ENCODE data around the gene TEP1.
"Not testable (repeated sequence)": the region's sequence is repeated elsewhere in the genome, so short reads cannot be mapped to it uniquely, and the experiment has no call there.

TEP1 gene

DNA sequence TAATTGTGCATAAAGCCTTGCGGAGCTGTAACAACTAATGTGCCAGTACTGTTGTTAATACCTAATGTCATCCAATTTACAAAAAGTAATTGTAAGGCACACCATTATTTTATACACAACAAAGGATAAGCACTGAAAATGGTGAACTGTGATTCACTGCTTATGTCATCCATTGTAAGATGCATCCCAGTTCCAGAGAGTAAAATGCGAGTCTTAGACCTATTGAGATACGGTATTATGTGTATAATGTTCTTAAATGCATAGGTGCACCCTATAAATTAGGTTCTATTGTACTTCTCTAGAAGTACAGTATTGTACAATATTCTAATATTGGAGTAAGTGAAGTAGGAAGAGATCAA, 69.5 kb downstream of the TEP1 start:
- H3K27ac ChIP-seq = peak overlapping the region; percentile 89
- peak overlapping the region; percentile 95 for H3K4me3 ChIP-seq (ENCODE audit: low read depth, low read length)
- in situ Hi-C loops (cut with HindIII; ENCODE audit: low pct_ligation_motif_present, low sequenced_read_pairs) = no loop called here
- DNase-seq = no peak
- H3K27me3 ChIP-seq (replicated peaks) = no peaks in the 10 kb centered on the region
- peaks cover 3% of the 10 kb centered on the region for H3K36me3 ChIP-seq (replicated peaks)
- TF ChIP-seq, protein P1, sequence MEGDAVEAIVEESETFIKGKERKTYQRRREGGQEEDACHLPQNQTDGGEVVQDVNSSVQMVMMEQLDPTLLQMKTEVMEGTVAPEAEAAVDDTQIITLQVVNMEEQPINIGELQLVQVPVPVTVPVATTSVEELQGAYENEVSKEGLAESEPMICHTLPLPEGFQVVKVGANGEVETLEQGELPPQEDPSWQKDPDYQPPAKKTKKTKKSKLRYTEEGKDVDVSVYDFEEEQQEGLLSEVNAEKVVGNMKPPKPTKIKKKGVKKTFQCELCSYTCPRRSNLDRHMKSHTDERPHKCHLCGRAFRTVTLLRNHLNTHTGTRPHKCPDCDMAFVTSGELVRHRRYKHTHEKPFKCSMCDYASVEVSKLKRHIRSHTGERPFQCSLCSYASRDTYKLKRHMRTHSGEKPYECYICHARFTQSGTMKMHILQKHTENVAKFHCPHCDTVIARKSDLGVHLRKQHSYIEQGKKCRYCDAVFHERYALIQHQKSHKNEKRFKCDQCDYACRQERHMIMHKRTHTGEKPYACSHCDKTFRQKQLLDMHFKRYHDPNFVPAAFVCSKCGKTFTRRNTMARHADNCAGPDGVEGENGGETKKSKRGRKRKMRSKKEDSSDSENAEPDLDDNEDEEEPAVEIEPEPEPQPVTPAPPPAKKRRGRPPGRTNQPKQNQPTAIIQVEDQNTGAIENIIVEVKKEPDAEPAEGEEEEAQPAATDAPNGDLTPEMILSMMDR (IDR thresholded peaks at IDR 0.05; ENCODE audit: low read depth, low read length, missing control alignments) = no peak

DNA sequence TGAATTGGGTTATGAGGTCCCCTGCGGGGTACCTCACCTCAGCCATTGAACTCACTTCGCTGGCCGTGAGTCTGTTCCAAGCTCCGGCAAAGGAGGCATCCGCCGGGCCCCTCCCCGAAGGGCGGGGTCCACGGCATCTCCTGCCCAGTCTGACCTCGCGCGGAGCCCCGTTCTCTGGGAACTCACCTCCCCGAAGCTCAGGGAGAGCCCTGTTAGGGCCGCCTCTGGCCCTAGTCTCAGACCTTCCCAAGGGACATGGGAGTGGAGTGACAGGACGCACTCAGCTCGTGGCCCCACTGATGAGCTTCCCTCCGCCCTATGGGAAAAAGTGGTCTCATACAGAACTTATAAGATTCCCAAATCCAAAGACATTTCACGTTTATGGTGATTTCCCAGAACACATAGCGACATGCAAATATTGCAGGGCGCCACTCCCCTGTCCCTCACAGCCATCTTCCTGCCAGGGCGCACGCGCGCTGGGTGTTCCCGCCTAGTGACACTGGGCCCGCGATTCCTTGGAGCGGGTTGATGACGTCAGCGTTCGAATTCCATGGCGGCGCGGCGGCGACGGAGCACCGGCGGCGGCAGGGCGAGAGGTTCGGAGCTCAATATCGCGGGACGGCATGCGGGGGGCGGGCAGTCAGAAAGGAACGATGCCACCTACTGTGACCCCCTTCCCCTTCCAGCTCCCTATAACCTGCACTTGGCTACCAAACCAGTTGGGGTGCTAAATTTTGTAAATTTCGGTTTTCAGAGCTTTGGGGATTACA, 70.0 kb downstream of the TEP1 start, which contains the start of gene PARP2:
PARP2 (plus strand) TSS at position 544 of the 770 bp plus-strand sequence; CDS start at position 551, 7 bp downstream.
- peak; percentile 99 for DNase-seq
- TF ChIP-seq, protein P1 (IDR thresholded peaks at IDR 0.05; ENCODE audit: low read depth, low read length, missing control alignments) = no peak
- peaks cover 3% of the 10 kb centered on the region for H3K36me3 ChIP-seq (replicated peaks)
- H3K27me3 ChIP-seq (replicated peaks) = no peaks in the 10 kb centered on the region
- H3K4me3 ChIP-seq (ENCODE audit: low read depth, low read length) = peak within 1 kb of the TSS; percentile 95
- in situ Hi-C loops (cut with HindIII; ENCODE audit: low pct_ligation_motif_present, low sequenced_read_pairs) = no loop called here
- peak within 1 kb of the TSS; percentile 89 for H3K27ac ChIP-seq

DNA sequence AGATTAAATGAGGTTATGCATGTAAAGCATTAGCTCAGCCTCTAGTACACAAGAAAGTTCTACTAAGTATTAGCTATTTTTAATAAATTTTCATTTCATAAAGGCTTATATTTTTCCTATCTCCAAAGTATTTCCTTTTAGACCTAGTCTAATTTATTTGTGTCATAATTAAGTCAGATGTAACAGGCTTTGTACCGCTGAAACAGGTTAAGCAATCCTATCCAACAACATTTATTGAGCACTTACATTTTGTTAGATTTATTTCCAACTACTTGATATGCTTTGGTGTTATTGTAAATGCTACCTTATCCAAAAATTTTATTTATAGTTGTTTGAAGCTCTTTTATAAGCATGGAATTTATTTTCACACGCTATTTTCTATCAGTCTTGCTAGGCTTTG, 71.7 kb downstream of the TEP1 start:
- no peaks in the 10 kb centered on the region for H3K27me3 ChIP-seq (replicated peaks)
- peak overlapping the region; percentile 63 for H3K4me3 ChIP-seq (ENCODE audit: low read depth, low read length)
- H3K36me3 ChIP-seq (replicated peaks) = peaks cover 3% of the 10 kb centered on the region
- TF ChIP-seq, protein P1 (IDR thresholded peaks at IDR 0.05; ENCODE audit: low read depth, low read length, missing control alignments) = no peak
- no peak for DNase-seq
- in situ Hi-C loops (cut with HindIII; ENCODE audit: low pct_ligation_motif_present, low sequenced_read_pairs) = no loop called here
- H3K27ac ChIP-seq = no peak overlapping the region

DNA sequence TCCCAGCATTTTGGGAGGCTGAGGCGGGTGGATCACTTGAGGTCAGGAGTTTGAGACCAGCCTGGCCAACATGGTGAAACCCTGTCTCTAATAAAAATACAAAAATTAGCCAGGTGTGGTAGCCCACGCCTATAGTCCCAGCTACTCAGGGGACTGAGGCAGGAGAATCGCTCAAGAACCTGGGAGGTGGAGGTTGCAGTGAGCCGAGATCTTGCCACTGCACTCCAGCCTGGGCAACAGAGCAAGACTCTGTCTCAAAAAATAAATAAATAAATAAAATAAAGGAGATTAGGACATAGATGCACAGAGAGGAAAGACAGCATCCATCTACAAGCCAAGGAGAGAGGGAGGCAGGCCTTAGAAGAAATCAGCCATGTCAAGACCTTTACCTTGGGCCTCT, 72.3 kb downstream of the TEP1 start:
- H3K27ac ChIP-seq; in situ Hi-C loops (cut with HindIII; ENCODE audit: low pct_ligation_motif_present, low sequenced_read_pairs); H3K36me3 ChIP-seq (replicated peaks); DNase-seq; H3K27me3 ChIP-seq (replicated peaks); H3K4me3 ChIP-seq (ENCODE audit: low read depth, low read length): not testable (repeated sequence)

DNA sequence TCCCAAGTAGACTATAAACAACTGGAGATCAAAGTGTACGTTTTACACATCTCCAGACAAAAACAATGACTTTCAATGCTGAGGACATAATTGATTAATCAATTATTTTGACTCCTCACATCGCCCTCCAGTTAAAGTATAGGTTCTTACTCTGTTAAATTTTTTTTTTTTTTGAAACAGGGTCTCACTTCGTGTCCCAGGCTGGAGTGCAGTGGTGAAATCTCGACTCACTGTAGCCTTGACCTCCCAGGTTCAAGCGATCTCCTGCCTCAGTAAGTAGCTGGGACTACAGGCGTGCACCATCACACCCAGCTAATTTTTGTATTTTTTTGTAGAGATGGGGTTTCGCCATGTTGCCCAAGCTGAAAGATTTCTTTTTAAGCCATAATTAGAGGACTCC, 79.3 kb downstream of the TEP1 start:
- in situ Hi-C loops (cut with HindIII; ENCODE audit: low pct_ligation_motif_present, low sequenced_read_pairs) = no loop called here
- H3K27ac ChIP-seq = no peak overlapping the region
- no peaks in the 10 kb centered on the region for H3K36me3 ChIP-seq (replicated peaks)
- TF ChIP-seq, protein P1 (IDR thresholded peaks at IDR 0.05; ENCODE audit: low read depth, low read length, missing control alignments) = no peak
- DNase-seq = no peak
- H3K4me3 ChIP-seq (ENCODE audit: low read depth, low read length) = no peak overlapping the region
- no peaks in the 10 kb centered on the region for H3K27me3 ChIP-seq (replicated peaks)

DNA sequence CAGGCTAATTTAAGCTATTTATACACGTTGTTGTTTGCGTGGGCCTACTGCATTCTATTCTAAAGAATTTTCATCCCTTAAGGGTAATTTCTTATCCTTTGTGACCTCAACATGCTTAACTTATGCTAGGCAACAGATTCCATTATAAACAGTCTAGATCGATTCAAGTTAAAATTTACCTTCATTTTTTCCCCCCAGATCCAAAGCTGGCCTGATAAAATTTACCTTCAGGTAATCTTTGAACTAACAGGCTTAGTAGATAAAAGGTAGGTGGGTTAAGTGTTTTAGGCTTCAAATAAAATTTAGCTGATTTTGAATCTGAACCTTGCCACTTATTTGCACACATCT, 79.8 kb downstream of the TEP1 start:
- in situ Hi-C loops (cut with HindIII; ENCODE audit: low pct_ligation_motif_present, low sequenced_read_pairs) = no loop called here
- DNase-seq = no peak
- H3K4me3 ChIP-seq (ENCODE audit: low read depth, low read length) = peak overlapping the region; percentile 83
- peaks cover 2% of the 10 kb centered on the region for H3K36me3 ChIP-seq (replicated peaks)
- peak overlapping the region; percentile 46 for H3K27ac ChIP-seq
- H3K27me3 ChIP-seq (replicated peaks) = no peaks in the 10 kb centered on the region
- TF ChIP-seq, protein P1 (IDR thresholded peaks at IDR 0.05; ENCODE audit: low read depth, low read length, missing control alignments) = no peak

Measured in brain microvascular endothelial cell (primary cell).